ENCODE measurements around the gene COL25A1. TPM values are rescaled to one million over a fixed set of nuclear protein-coding genes. Genes with fewer than 3 reads are reported as not detected.

COL25A1 gene
- total RNA-seq, 1 experiment from 2014 or later: 8.8 TPM

DNA sequence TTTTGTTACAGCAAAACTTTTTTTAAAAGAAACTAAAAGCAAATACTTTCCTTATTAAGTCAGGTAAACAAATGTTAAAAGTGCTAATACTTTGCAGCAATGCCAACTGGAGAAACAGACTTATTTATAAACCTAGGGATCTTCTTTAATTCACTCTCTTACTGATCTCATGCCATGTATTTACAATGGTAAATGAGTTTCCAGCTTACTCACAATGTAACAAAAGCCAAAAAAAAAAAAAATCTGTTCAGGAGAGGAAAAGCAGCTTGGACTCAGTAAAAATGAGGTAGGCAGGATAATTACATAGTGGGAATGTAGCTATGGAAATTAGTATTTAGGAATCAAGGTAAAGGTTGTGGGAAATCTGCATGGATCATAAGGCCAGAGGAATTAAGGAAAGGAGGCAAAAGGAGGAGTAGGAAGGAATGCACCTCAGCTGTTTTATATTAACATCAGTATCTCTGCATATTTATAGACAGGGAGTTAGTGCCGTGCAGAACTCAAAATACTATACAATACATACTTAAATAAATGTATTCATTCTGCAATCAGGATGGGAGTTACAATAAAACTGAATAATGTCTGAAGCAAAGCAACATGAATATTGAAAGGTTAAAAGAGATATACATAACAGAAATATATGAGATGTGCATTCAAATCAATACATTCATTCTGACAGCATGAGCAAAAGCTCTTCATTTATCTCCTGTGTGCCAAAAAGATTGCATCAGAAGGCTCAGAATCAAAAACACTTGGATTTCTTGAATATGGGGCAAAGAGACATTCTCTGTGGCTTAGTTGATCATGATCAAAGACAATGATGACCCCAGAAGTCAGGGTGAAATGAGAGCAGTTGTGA, 481.7 kb downstream of the COL25A1 start:
- no peaks in the 10 kb centered on the region for H3K9me3 ChIP-seq (ENCODE audit: low read depth, low read length, poor library complexity, severe bottlenecking)
- no peak overlapping the region for H3K4me3 ChIP-seq (ENCODE audit: low read depth, low read length, poor library complexity, severe bottlenecking)
- ChIA-PET CTCF (interaction anchor here (0.6 kb wide), 2 partner anchors 14 to 746 kb away, joined by 3 to 5 read pairs; no protein-coding TSS in a partner anchor), POLR2A (ENCODE audit: low non-redundant PET) (no interaction called here)
- H3K27ac ChIP-seq (ENCODE audit: low read depth, low read length, poor library complexity, severe bottlenecking): no peak overlapping the region
- TF ChIP-seq EZH2 (IDR thresholded peaks at IDR 0.05; ENCODE audit: borderline replicate concordance, low read depth, low read length, poor library complexity, severe bottlenecking): no peak
- TF ChIP-seq, protein P1, sequence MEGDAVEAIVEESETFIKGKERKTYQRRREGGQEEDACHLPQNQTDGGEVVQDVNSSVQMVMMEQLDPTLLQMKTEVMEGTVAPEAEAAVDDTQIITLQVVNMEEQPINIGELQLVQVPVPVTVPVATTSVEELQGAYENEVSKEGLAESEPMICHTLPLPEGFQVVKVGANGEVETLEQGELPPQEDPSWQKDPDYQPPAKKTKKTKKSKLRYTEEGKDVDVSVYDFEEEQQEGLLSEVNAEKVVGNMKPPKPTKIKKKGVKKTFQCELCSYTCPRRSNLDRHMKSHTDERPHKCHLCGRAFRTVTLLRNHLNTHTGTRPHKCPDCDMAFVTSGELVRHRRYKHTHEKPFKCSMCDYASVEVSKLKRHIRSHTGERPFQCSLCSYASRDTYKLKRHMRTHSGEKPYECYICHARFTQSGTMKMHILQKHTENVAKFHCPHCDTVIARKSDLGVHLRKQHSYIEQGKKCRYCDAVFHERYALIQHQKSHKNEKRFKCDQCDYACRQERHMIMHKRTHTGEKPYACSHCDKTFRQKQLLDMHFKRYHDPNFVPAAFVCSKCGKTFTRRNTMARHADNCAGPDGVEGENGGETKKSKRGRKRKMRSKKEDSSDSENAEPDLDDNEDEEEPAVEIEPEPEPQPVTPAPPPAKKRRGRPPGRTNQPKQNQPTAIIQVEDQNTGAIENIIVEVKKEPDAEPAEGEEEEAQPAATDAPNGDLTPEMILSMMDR (conservative IDR thresholded peaks at IDR 0.05; ENCODE audit: low read depth, low read length): no peak
- H3K36me3 ChIP-seq (ENCODE audit: insufficient read depth, low read length, poor library complexity, severe bottlenecking): no peaks in the 10 kb centered on the region
- H3K27me3 ChIP-seq (replicated peaks; ENCODE audit: insufficient read depth, low read depth, low read length, poor library complexity): no peaks in the 10 kb centered on the region
- intact Hi-C loops (cut with micrococcal nuclease; ENCODE audit: unreplicated experiment): no loop called here
- no peak for DNase-seq (ENCODE audit: low spot score)
- no TSS peak for BruUV-seq (replicated peaks)
- H3K4me1 ChIP-seq (ENCODE audit: insufficient read depth, low read length, poor library complexity, severe bottlenecking): peaks cover 4% of the 10 kb centered on the region

DNA sequence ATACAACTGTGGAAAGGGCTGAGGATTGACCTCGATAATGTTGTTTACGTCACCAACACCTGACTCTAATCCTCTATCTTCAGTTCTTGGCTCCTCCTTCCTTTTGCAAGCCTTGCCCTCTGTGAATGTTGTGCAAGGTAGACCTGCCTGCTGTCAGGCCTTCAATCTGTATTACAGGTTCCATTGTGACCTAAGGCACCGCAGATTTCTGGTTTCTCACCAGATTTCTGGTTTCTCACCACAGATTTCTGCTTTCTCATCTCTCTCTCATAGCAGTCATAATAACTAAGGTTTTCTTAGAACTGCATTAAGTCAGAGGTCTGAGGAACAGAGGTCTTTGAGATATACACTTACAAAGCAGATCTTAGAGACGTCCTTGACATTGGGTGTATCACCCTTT, 488.1 kb downstream of the COL25A1 start:
- POLR2A ChIA-PET (ENCODE audit: low non-redundant PET): no interaction called here
- no TSS peak for BruUV-seq (replicated peaks)

DNA sequence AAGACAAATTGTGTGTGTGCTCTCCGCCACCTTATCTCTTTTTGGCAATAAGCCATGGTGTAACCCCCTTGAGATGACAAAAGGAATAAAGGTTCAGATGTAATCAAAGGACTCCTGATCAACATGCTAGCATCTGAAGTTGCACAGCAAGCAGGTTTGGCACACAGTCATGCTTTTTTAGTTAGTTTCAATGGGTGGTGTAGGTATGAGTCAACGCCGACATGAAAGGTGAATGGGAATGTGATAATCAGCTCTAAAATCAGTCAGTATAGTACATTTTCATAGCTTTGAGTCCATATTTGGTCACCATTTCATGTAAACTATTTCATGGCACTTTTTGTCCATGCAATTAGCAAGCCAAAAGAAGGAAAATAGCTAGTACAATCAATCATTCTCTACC, 489.2 kb downstream of the COL25A1 start:
- intact Hi-C loops (cut with micrococcal nuclease; ENCODE audit: unreplicated experiment): no loop called here
- H3K36me3 ChIP-seq (ENCODE audit: insufficient read depth, low read length, poor library complexity, severe bottlenecking): no peaks in the 10 kb centered on the region
- no peaks in the 10 kb centered on the region for H3K4me1 ChIP-seq (ENCODE audit: insufficient read depth, low read length, poor library complexity, severe bottlenecking)
- POLR2A ChIA-PET (ENCODE audit: low non-redundant PET): no interaction called here
- no peak overlapping the region for H3K27ac ChIP-seq (ENCODE audit: low read depth, low read length, poor library complexity, severe bottlenecking)
- TF ChIP-seq, protein P1 (conservative IDR thresholded peaks at IDR 0.05; ENCODE audit: low read depth, low read length): no peak
- TF ChIP-seq EZH2 (IDR thresholded peaks at IDR 0.05; ENCODE audit: borderline replicate concordance, low read depth, low read length, poor library complexity, severe bottlenecking): no peak
- H3K4me3 ChIP-seq (ENCODE audit: low read depth, low read length, poor library complexity, severe bottlenecking): no peak overlapping the region
- CTCF ChIA-PET: no interaction called here
- no peaks in the 10 kb centered on the region for H3K27me3 ChIP-seq (replicated peaks; ENCODE audit: insufficient read depth, low read depth, low read length, poor library complexity)
- no peak for DNase-seq (ENCODE audit: low spot score)
- no peaks in the 10 kb centered on the region for H3K9me3 ChIP-seq (ENCODE audit: low read depth, low read length, poor library complexity, severe bottlenecking)
- no TSS peak for BruUV-seq (replicated peaks)

More for the DNA sequence above, 488.1 kb downstream of the COL25A1 start:
- no peak overlapping the region for H3K27ac ChIP-seq (ENCODE audit: low read depth, low read length, poor library complexity, severe bottlenecking)
- intact Hi-C loops (cut with micrococcal nuclease; ENCODE audit: unreplicated experiment): no loop called here
- H3K9me3 ChIP-seq (ENCODE audit: low read depth, low read length, poor library complexity, severe bottlenecking): no peaks in the 10 kb centered on the region
- H3K4me3 ChIP-seq (ENCODE audit: low read depth, low read length, poor library complexity, severe bottlenecking): no peak overlapping the region
- CTCF ChIA-PET: no interaction called here
- no peak for TF ChIP-seq EZH2 (IDR thresholded peaks at IDR 0.05; ENCODE audit: borderline replicate concordance, low read depth, low read length, poor library complexity, severe bottlenecking)
- TF ChIP-seq, protein P1 (conservative IDR thresholded peaks at IDR 0.05; ENCODE audit: low read depth, low read length): no peak
- no peaks in the 10 kb centered on the region for H3K27me3 ChIP-seq (replicated peaks; ENCODE audit: insufficient read depth, low read depth, low read length, poor library complexity)
- H3K4me1 ChIP-seq (ENCODE audit: insufficient read depth, low read length, poor library complexity, severe bottlenecking): no peaks in the 10 kb centered on the region
- no peaks in the 10 kb centered on the region for H3K36me3 ChIP-seq (ENCODE audit: insufficient read depth, low read length, poor library complexity, severe bottlenecking)
- DNase-seq (ENCODE audit: low spot score): no peak
